ENCODE data around the gene WWOX.

GRCh38 chr16:79090966-79091365, 991.5 kb downstream of the WWOX start:
- TF ChIP-seq POLR2A (IDR thresholded peaks at IDR 0.05; ENCODE audit: low read length) (no peak), GATA1 (IDR thresholded peaks at IDR 0.05; ENCODE audit: low read depth, low read length) (no peak)
